Measurements from ENCODE around the gene TRMT11.

Gene TRMT11

GRCh38 chr6:126075335-126076071 lies 89.2 kb downstream of the TRMT11 start:
- DNase-seq (ENCODE audit: low read depth in 3 of 3): no peak

GRCh38 chr6:126076992-126077664 lies 90.8 kb downstream of the TRMT11 start:
- no peak for DNase-seq (ENCODE audit: low read depth in 3 of 3)

GRCh38 chr6:126077810-126078776 lies 91.8 kb downstream of the TRMT11 start:
- DNase-seq (ENCODE audit: low read depth in 3 of 3): no peak

GRCh38 chr6:126083875-126084274 lies 97.5 kb downstream of the TRMT11 start:
- DNase-seq (ENCODE audit: low read depth in 3 of 3): no peak

GRCh38 chr6:126086560-126086959 lies 100.2 kb downstream of the TRMT11 start:
- no peak for DNase-seq (ENCODE audit: low read depth in 3 of 3)

Data from stimulated activated CD4-positive, alpha-beta T cell treated with anti-CD3 and anti-CD28 coated beads, TNF-alpha, amount 100 ng/mL, for 4 hours (primary cell).